HEK293 (cell line): Measurements from ENCODE around the gene FUT1.
A peak's percentile ranks its signal among the peaks of the same experiment; 100 is the strongest.

ENCODE experiments used
- GLI2 ChIP-seq: fragments of 450-650 bp; formaldehyde crosslinking; IDR thresholded peaks from 2 replicates; pipeline ENCODE4; 2017; ENCODE audit warnings: missing biosample characterization, missing genetic modification characterization, low read depth, borderline replicate concordance
- GLIS2 ChIP-seq: fragments of 450-650 bp; formaldehyde crosslinking; IDR thresholded peaks from 2 replicates; pipeline ENCODE4 v1.5.1; 2016; ENCODE audit warnings: missing biosample characterization, missing genetic modification characterization
- HOXA7 ChIP-seq: sonication (generic); formaldehyde crosslinking; IDR thresholded peaks from 2 replicates; pipeline ENCODE4 v1.8.1; 2022; ENCODE audit warnings: missing genetic modification reagents, borderline replicate concordance
- KLF8 ChIP-seq: fragments of 450-650 bp; formaldehyde crosslinking; IDR thresholded peaks from 2 replicates; pipeline ENCODE4 v1.5.1; 2016; ENCODE audit warnings: missing biosample characterization, missing genetic modification characterization
- KLF9 ChIP-seq: fragments of 450-650 bp; formaldehyde crosslinking; IDR thresholded peaks from 2 replicates; pipeline ENCODE4 v1.5.1; 2016; ENCODE audit warnings: missing biosample characterization, missing genetic modification characterization, low read depth
- PRDM10 ChIP-seq: fragments of 450-650 bp; formaldehyde crosslinking; IDR thresholded peaks from 2 replicates; pipeline ENCODE4 v1.5.1; 2016; ENCODE audit warnings: missing biosample characterization, missing genetic modification characterization
- REPIN1 ChIP-seq: fragments of 450-650 bp; formaldehyde crosslinking; IDR thresholded peaks from 2 replicates; pipeline ENCODE4 v1.5.1; 2017; ENCODE audit warnings: missing biosample characterization, missing genetic modification characterization, low read depth
- ZBTB48 ChIP-seq: fragments of 450-650 bp; formaldehyde crosslinking; IDR thresholded peaks from 2 replicates; pipeline ENCODE4 v1.5.1; 2016; ENCODE audit warnings: missing biosample characterization, missing genetic modification characterization
- ZFP37 ChIP-seq: fragments of 450-650 bp; formaldehyde crosslinking; IDR thresholded peaks from 2 replicates; pipeline ENCODE4 v1.5.1; 2016; ENCODE audit warnings: missing biosample characterization, missing genetic modification characterization
- ZNF148 ChIP-seq: fragments of 450-650 bp; formaldehyde crosslinking; IDR thresholded peaks from 2 replicates; pipeline ENCODE4 v1.5.0; 2017; ENCODE audit warnings: missing biosample characterization, missing genetic modification characterization, borderline replicate concordance
- ZNF155 ChIP-seq: fragments of 450-650 bp; formaldehyde crosslinking; IDR thresholded peaks from 2 replicates; pipeline ENCODE4 v1.5.1; 2016; ENCODE audit warnings: missing biosample characterization, missing genetic modification characterization
- ZNF211 ChIP-seq: fragments of 450-650 bp; formaldehyde crosslinking; IDR thresholded peaks from 2 replicates; pipeline ENCODE4 v1.5.1; 2016; ENCODE audit warnings: low read depth, missing biosample characterization, missing genetic modification characterization
- ZNF280C ChIP-seq: fragments of 450-650 bp; formaldehyde crosslinking; IDR thresholded peaks from 2 replicates; pipeline ENCODE4 v1.5.1; 2016; ENCODE audit warnings: missing biosample characterization, missing genetic modification characterization
- ZNF660 ChIP-seq: fragments of 450-650 bp; IDR thresholded peaks from 2 replicates; pipeline ENCODE4 v1.5.1; 2018; ENCODE audit warnings: missing biosample characterization, mild to moderate bottlenecking, missing genetic modification characterization
- ZNF670 ChIP-seq: fragments of 450-650 bp; formaldehyde crosslinking; IDR thresholded peaks from 2 replicates; pipeline ENCODE4 v1.5.1; 2016; ENCODE audit warnings: missing biosample characterization, missing genetic modification characterization, low read depth
- ZNF707 ChIP-seq: fragments of 450-650 bp; formaldehyde crosslinking; IDR thresholded peaks from 2 replicates; pipeline ENCODE4 v1.5.1; 2016; ENCODE audit warnings: missing biosample characterization, missing genetic modification characterization
- ZNF843 ChIP-seq: fragments of 450-650 bp; formaldehyde crosslinking; IDR thresholded peaks from 2 replicates; pipeline ENCODE4 v1.5.1; 2016; ENCODE audit warnings: missing biosample characterization, missing genetic modification characterization
- TF ChIP-seq, protein P1 (sequence below): fragments of 450-650 bp; formaldehyde crosslinking; conservative IDR thresholded peaks from 2 replicates; pipeline ENCODE4 v1.5.1; 2016; ENCODE audit warnings: low read depth, missing biosample characterization, missing genetic modification characterization
- TF ChIP-seq, protein P2 (sequence below): fragments of 450-650 bp; formaldehyde crosslinking; IDR thresholded peaks from 2 replicates; pipeline ENCODE4 v1.5.1; 2016; ENCODE audit warnings: missing biosample characterization, missing genetic modification characterization

FUT1 gene

DNA sequence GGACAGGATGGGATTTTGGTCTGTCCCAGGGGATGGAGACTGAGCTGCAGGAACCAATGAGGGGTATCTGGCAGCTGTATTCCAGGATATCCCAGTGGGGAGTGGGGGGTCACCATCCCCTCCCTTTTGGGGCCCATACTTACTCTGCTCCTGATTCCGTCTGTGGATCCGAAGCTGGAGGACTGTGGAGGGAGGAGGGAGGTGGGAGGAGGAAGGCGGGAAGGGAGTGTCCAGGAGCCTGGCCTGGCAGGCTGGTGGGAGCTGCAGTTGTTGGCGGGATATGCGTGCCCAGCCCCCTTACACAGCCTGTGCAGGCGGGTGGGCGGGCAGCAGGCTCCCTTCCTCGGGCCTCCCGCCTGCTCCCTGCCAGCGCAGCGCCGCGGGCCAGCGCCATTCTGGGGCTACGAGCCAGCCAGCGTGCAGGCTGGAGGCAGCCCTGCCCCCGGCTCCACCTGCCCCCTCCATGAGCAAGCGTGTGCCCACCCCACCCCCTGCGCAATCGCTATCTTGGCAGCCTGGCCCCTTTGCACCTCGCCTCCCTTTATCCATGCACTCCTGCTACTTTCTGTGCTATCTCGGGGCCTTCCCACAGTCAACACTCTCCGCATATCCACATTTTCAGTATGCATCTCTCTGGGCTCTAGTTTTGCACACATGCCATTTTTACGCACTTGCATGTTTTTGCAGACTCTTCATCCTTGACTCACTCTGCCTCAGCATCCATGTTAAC lies 35.7 kb downstream of the FUT1 start (continued):
- TF ChIP-seq, protein P1, sequence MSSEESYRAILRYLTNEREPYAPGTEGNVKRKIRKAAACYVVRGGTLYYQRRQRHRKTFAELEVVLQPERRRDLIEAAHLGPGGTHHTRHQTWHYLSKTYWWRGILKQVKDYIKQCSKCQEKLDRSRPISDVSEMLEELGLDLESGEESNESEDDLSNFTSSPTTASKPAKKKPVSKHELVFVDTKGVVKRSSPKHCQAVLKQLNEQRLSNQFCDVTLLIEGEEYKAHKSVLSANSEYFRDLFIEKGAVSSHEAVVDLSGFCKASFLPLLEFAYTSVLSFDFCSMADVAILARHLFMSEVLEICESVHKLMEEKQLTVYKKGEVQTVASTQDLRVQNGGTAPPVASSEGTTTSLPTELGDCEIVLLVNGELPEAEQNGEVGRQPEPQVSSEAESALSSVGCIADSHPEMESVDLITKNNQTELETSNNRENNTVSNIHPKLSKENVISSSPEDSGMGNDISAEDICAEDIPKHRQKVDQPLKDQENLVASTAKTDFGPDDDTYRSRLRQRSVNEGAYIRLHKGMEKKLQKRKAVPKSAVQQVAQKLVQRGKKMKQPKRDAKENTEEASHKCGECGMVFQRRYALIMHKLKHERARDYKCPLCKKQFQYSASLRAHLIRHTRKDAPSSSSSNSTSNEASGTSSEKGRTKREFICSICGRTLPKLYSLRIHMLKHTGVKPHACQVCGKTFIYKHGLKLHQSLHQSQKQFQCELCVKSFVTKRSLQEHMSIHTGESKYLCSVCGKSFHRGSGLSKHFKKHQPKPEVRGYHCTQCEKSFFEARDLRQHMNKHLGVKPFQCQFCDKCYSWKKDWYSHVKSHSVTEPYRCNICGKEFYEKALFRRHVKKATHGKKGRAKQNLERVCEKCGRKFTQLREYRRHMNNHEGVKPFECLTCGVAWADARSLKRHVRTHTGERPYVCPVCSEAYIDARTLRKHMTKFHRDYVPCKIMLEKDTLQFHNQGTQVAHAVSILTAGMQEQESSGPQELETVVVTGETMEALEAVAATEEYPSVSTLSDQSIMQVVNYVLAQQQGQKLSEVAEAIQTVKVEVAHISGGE (tag by site-specific recombination), result 0 out of 2 replicates have a peak, but pooled peaks have one; percentile 25
- TF ChIP-seq KLF9 (tag by site-specific recombination) (peak; percentile 74), ZBTB48 (peak; percentile 84), ZNF280C (tag by site-specific recombination) (no peak), ZNF707 (tag by site-specific recombination) (no peak), GLI2 (tag by site-specific recombination) (no peak), ZNF843 (tag by site-specific recombination) (no peak), HOXA7 (CRISPR knock-in tag) (no peak), ZFP37 (tag by site-specific recombination) (peak; percentile 49; the same call in 1 of the 2 replicates), ZNF670 (tag by site-specific recombination) (no peak), PRDM10 (tag by site-specific recombination) (peak; percentile 83), REPIN1 (tag by site-specific recombination) (no peak; the same call in 1 of the 2 replicates), ZNF211 (tag by site-specific recombination) (no peak), GLIS2 (tag by site-specific recombination) (peak; percentile 87; the same call in 1 of the 2 replicates), ZNF155 (tag by site-specific recombination) (no peak), ZNF660 (tag by site-specific recombination) (no peak), KLF8 (tag by site-specific recombination) (peak; percentile 89), ZNF148 (no peak)
- TF ChIP-seq, protein P2, sequence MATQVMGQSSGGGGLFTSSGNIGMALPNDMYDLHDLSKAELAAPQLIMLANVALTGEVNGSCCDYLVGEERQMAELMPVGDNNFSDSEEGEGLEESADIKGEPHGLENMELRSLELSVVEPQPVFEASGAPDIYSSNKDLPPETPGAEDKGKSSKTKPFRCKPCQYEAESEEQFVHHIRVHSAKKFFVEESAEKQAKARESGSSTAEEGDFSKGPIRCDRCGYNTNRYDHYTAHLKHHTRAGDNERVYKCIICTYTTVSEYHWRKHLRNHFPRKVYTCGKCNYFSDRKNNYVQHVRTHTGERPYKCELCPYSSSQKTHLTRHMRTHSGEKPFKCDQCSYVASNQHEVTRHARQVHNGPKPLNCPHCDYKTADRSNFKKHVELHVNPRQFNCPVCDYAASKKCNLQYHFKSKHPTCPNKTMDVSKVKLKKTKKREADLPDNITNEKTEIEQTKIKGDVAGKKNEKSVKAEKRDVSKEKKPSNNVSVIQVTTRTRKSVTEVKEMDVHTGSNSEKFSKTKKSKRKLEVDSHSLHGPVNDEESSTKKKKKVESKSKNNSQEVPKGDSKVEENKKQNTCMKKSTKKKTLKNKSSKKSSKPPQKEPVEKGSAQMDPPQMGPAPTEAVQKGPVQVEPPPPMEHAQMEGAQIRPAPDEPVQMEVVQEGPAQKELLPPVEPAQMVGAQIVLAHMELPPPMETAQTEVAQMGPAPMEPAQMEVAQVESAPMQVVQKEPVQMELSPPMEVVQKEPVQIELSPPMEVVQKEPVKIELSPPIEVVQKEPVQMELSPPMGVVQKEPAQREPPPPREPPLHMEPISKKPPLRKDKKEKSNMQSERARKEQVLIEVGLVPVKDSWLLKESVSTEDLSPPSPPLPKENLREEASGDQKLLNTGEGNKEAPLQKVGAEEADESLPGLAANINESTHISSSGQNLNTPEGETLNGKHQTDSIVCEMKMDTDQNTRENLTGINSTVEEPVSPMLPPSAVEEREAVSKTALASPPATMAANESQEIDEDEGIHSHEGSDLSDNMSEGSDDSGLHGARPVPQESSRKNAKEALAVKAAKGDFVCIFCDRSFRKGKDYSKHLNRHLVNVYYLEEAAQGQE, result no peak
